H7 (cell line): ENCODE measurements around the gene TMEM11. TPM values are rescaled to one million over a fixed set of nuclear protein-coding genes. Genes with fewer than 3 reads are reported as not detected.

Experiments used
- DNase-seq: peaks from one replicate; pipeline ENCODE4 v3.0.0; 2012
- H3K27me3 ChIP-seq: 2 replicates; pipeline ENCODE4 v1.6.0; 2011; ENCODE audit warnings: mild to moderate bottlenecking, low read length; ENCODE audit not compliant: control insufficient read depth, insufficient read depth
- H3K36me3 ChIP-seq: replicated peaks from 2 replicates; pipeline ENCODE4 v1.5.1; 2011; ENCODE audit warnings: low read length; ENCODE audit not compliant: control insufficient read depth, insufficient read depth
- H3K4me3 ChIP-seq: 2 replicates; pipeline ENCODE4 v1.5.1; 2011; ENCODE audit warnings: low read depth, mild to moderate bottlenecking, control low read depth, low read length, moderate library complexity; ENCODE audit not compliant: insufficient read depth
- total RNA-seq: library from RNA; depleted of rRNA; stranded (reverse); fragments of >200 nt; shearing (Covaris generic); gene quantifications from 2 replicates; pipeline ENCODE4 v1.2.3, GENCODE V29; 2014; rRNA removed

TMEM11 gene
- total RNA-seq, 1 experiment from 2014 or later: 26.1 TPM

- no peaks in the 10 kb centered on the region for H3K27me3 ChIP-seq
- DNase-seq: no peak
- H3K36me3 ChIP-seq: no peaks in the 10 kb centered on the region
- no peak overlapping the region for H3K4me3 ChIP-seq
Measured at GRCh38 chr17:21160401-21160800, 53.6 kb downstream of the TMEM11 start.

GRCh38 chr17:21157586-21158370, 56.2 kb downstream of the TMEM11 start:
- DNase-seq: no peak

GRCh38 chr17:21152731-21153130, 61.2 kb downstream of the TMEM11 start:
- no peak for DNase-seq
- Histone ChIP-seq H3K36me3 (no peaks in the 10 kb centered on the region; the same call in 1 of the 2 replicates), H3K4me3 (no peak overlapping the region), H3K27me3 (no peaks in the 10 kb centered on the region)

More at GRCh38 chr17:21157586-21158370, 56.2 kb downstream of the TMEM11 start:
- Histone ChIP-seq H3K36me3 (no peaks in the 10 kb centered on the region), H3K27me3 (no peaks in the 10 kb centered on the region), H3K4me3 (no peak overlapping the region)

GRCh38 chr17:21149621-21150020, 64.3 kb downstream of the TMEM11 start:
- Histone ChIP-seq H3K4me3 (no peak overlapping the region), H3K27me3 (no peaks in the 10 kb centered on the region), H3K36me3 (peaks cover 1% of the 10 kb centered on the region; the same call in 1 of the 2 replicates)
- DNase-seq: no peak

Other genes starting within 250 kb of the TMEM11 start
- 432 and 539 TPM in 2 replicates for gene USP22, start 171.2 kb downstream of the TMEM11 start, total RNA-seq
- gene DHRS7B, start 87.2 kb downstream of the TMEM11 start, total RNA-seq: 31.8 and 54.6 TPM in 2 replicates
- 12.3 and 12.9 TPM in 2 replicates for gene NATD1, start 39.2 kb upstream of the TMEM11 start, total RNA-seq
- gene MAP2K3, start 70.5 kb upstream of the TMEM11 start, total RNA-seq: 26.1 and 27.5 TPM in 2 replicates
- 5.1 and 7.6 TPM in 2 replicates for gene KCNJ12, start 162.2 kb upstream of the TMEM11 start, total RNA-seq